ENCODE measurements around the gene MRPS18A. TPM values are rescaled to one million over a fixed set of nuclear protein-coding genes. Genes with fewer than 3 reads are reported as not detected.

The MRPS18A gene
- total and polyA plus RNA-seq, 2 of the 13 experiments (the other 11 are each of a cell fraction or from before 2014, with no cell fraction given): 87.8 to 89.1 TPM

DNA sequence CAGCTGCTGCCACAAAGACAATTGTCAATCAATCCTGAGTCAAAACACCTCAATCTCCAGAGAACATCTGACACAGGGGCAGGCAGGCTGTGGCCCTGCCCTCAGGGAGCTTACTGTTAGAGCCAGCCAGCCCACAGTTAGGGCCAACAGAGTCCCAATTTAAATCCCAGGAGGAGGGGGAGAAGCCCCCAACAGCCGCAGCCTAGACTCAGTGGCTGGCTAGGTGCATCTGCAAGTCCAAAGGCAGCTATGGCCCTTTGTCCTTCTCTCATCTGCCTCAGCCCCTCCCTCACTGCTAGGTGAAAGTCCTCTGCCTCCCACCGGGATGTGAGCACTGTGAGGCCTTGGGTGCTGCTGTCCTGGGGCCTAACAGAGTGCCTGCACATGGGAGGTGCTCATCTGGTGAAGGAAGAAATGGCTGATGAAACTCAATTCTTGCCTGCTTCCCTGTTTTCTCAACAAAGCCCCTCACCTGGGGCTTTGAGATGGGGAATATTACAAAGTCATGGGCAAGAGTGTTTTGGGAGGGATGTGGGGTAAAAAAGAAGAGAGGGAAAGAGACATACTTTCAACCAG is 48.7 kb upstream of the MRPS18A start (continued):
- TF ChIP-seq, protein P1, sequence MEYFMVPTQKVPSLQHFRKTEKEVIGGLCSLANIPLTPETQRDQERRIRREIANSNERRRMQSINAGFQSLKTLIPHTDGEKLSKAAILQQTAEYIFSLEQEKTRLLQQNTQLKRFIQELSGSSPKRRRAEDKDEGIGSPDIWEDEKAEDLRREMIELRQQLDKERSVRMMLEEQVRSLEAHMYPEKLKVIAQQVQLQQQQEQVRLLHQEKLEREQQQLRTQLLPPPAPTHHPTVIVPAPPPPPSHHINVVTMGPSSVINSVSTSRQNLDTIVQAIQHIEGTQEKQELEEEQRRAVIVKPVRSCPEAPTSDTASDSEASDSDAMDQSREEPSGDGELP (IDR thresholded peaks at IDR 0.05; ENCODE audit: borderline replicate concordance, low read depth): no peak
- 0 out of 2 replicates have a peak, but pooled peaks have one; percentile 59 for TF ChIP-seq MIXL1 (CRISPR knock-in tag; IDR thresholded peaks at IDR 0.05)
- TF ChIP-seq, protein P2, sequence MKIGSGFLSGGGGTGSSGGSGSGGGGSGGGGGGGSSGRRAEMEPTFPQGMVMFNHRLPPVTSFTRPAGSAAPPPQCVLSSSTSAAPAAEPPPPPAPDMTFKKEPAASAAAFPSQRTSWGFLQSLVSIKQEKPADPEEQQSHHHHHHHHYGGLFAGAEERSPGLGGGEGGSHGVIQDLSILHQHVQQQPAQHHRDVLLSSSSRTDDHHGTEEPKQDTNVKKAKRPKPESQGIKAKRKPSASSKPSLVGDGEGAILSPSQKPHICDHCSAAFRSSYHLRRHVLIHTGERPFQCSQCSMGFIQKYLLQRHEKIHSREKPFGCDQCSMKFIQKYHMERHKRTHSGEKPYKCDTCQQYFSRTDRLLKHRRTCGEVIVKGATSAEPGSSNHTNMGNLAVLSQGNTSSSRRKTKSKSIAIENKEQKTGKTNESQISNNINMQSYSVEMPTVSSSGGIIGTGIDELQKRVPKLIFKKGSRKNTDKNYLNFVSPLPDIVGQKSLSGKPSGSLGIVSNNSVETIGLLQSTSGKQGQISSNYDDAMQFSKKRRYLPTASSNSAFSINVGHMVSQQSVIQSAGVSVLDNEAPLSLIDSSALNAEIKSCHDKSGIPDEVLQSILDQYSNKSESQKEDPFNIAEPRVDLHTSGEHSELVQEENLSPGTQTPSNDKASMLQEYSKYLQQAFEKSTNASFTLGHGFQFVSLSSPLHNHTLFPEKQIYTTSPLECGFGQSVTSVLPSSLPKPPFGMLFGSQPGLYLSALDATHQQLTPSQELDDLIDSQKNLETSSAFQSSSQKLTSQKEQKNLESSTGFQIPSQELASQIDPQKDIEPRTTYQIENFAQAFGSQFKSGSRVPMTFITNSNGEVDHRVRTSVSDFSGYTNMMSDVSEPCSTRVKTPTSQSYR (CRISPR knock-in tag; IDR thresholded peaks at IDR 0.05; ENCODE audit: borderline replicate concordance): peak; percentile 32; the same call in 1 of the 2 replicates
- no peak for TF ChIP-seq SOX6 (IDR thresholded peaks at IDR 0.05)
- peak; percentile 34; the same call in 1 of the 2 replicates for TF ChIP-seq SOX6 (CRISPR knock-in tag; IDR thresholded peaks at IDR 0.05)
- no peak; the same call in 1 of the 2 replicates for TF ChIP-seq NR2F6 (IDR thresholded peaks at IDR 0.05)
- peak; percentile 50; the same call in 1 of the 2 replicates for TF ChIP-seq NR2F6 (CRISPR knock-in tag; IDR thresholded peaks at IDR 0.05)
- no peak for TF ChIP-seq ZBTB38 (CRISPR knock-in tag; IDR thresholded peaks at IDR 0.05)
- no peak for TF ChIP-seq TCF7L2 (IDR thresholded peaks at IDR 0.05; ENCODE audit: low read depth, low read length)
- TF ChIP-seq PPARG (CRISPR knock-in tag; conservative IDR thresholded peaks at IDR 0.05): 0 out of 2 replicates have a peak, but pooled peaks have one; percentile 71
- TF ChIP-seq, protein P3, sequence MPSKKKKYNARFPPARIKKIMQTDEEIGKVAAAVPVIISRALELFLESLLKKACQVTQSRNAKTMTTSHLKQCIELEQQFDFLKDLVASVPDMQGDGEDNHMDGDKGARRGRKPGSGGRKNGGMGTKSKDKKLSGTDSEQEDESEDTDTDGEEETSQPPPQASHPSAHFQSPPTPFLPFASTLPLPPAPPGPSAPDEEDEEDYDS (CRISPR knock-in tag; IDR thresholded peaks at IDR 0.05): peak; percentile 70
- TF ChIP-seq MYC (CRISPR knock-in tag; IDR thresholded peaks at IDR 0.05; ENCODE audit: borderline replicate concordance): peak; percentile 43; the same call in 1 of the 2 replicates
- no peak for TF ChIP-seq THYN1 (CRISPR knock-in tag; IDR thresholded peaks at IDR 0.05; ENCODE audit: borderline replicate concordance, low read depth)
- TF ChIP-seq, protein P4, sequence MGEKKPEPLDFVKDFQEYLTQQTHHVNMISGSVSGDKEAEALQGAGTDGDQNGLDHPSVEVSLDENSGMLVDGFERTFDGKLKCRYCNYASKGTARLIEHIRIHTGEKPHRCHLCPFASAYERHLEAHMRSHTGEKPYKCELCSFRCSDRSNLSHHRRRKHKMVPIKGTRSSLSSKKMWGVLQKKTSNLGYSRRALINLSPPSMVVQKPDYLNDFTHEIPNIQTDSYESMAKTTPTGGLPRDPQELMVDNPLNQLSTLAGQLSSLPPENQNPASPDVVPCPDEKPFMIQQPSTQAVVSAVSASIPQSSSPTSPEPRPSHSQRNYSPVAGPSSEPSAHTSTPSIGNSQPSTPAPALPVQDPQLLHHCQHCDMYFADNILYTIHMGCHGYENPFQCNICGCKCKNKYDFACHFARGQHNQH (CRISPR knock-in tag; IDR thresholded peaks at IDR 0.05): peak; percentile 56; the same call in 1 of the 2 replicates
- TF ChIP-seq ZNF761 (CRISPR knock-in tag; conservative IDR thresholded peaks at IDR 0.05): no peak
- no peak for TF ChIP-seq ZNF432 (CRISPR knock-in tag; IDR thresholded peaks at IDR 0.05; ENCODE audit: borderline replicate concordance)
- no peak; the same call in 1 of the 2 replicates for TF ChIP-seq NR2F2 (IDR thresholded peaks at IDR 0.05; ENCODE audit: borderline replicate concordance, low read depth)
- peak; percentile 79; the same call in 1 of the 2 replicates for TF ChIP-seq ZSCAN21 (CRISPR knock-in tag; IDR thresholded peaks at IDR 0.05; ENCODE audit: borderline replicate concordance)
- peak; percentile 36; the same call in 1 of the 2 replicates for TF ChIP-seq FOXA3 (CRISPR knock-in tag; IDR thresholded peaks at IDR 0.05)
- TF ChIP-seq SPEN (CRISPR knock-in tag; IDR thresholded peaks at IDR 0.05; ENCODE audit: low read depth): peak; percentile 80
- TF ChIP-seq CBFB (CRISPR knock-in tag; IDR thresholded peaks at IDR 0.05): no peak
- TF ChIP-seq ZNF660 (CRISPR knock-in tag; IDR thresholded peaks at IDR 0.05; ENCODE audit: borderline replicate concordance, low read depth): no peak
- peak; percentile 19 for TF ChIP-seq YY1 (IDR thresholded peaks at IDR 0.05; ENCODE audit: insufficient read depth, insufficient replicate concordance, low read depth, low read length)
- TF ChIP-seq ZSCAN31 (CRISPR knock-in tag; IDR thresholded peaks at IDR 0.05; ENCODE audit: low read depth): peak; percentile 56; the same call in 1 of the 2 replicates
- no peak; the same call in 1 of the 2 replicates for TF ChIP-seq RXRA (CRISPR knock-in tag; IDR thresholded peaks at IDR 0.05)
- no peak for TF ChIP-seq MXD4 (CRISPR knock-in tag; IDR thresholded peaks at IDR 0.05)

All from HepG2 (cell line).